PFSK-1 (cell line): ENCODE measurements around the gene SLC5A5.

Experiments used
- POLR2AphosphoS5 ChIP-seq: IDR thresholded peaks from 2 replicates; pipeline ENCODE4 v1.6.1; 2012; ENCODE audit warnings: low read depth, mild to moderate bottlenecking, control low read depth, low read length, moderate library complexity
- SIN3A ChIP-seq: IDR thresholded peaks from 2 replicates; pipeline ENCODE4 v1.6.1; 2012; ENCODE audit warnings: mild to moderate bottlenecking, low read length, moderate library complexity, borderline replicate concordance; ENCODE audit not compliant: insufficient read depth
- TAF1 ChIP-seq: IDR thresholded peaks from 2 replicates; pipeline ENCODE4 v1.6.1; 2012; ENCODE audit warnings: low read length, control low read depth, borderline replicate concordance; ENCODE audit not compliant: insufficient read depth

DNA sequence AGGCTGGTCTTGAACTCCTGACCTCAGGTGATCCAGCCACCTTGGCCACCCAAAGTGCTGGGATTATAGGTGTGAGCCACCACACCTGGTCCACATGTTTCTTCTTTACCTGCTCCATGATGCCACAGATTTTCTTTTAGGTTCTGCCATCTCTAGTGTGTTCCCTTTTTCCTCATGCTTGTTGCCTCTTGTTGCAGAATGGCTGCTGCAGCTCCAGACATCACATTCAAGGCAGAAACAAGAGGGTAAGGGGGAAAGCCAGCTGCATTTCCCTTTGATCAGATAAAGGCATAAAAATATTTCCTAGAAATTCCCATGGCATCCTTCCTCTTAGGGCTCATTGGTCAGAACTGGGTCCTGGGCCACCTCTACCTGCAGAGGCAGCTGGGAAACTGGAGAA lies 48.8 kb downstream of the SLC5A5 start:
- TF ChIP-seq TAF1 (no peak), SIN3A (no peak), POLR2AphosphoS5 (no peak)
